RWPE2 (cell line): ENCODE measurements around the gene CD48.

Source experiments
- ATAC-seq: fragments of 200-7000 bp; cut with Tn5 transposase; 3 replicates; pipeline ENCODE4 v1.9.1; 2021; ENCODE audit warnings: low read depth
- DNase-seq: peaks from one replicate; pipeline ENCODE4 v3.0.0-alpha.2; 2020; ENCODE audit warnings: low spot score
- H3K27ac ChIP-seq: fragments of 450-650 bp; 2 replicates; pipeline ENCODE4 v1.5.1; 2017; ENCODE audit warnings: mild to moderate bottlenecking; ENCODE audit not compliant: poor library complexity, severe bottlenecking
- H3K27me3 ChIP-seq: fragments of 250-450 bp; sonication (Bioruptor Pico); 2 replicates; pipeline ENCODE4 v1.5.1; 2021; ENCODE audit warnings: mild to moderate bottlenecking, moderate library complexity; ENCODE audit not compliant: insufficient read depth, poor library complexity, severe bottlenecking
- H3K36me3 ChIP-seq: fragments of 250-450 bp; sonication (Bioruptor Pico); 2 replicates; pipeline ENCODE4 v1.5.1; 2020; ENCODE audit warnings: low read depth, mild to moderate bottlenecking, moderate library complexity
- H3K4me1 ChIP-seq: fragments of 250-450 bp; sonication (Bioruptor Pico); 2 replicates; pipeline ENCODE4 v1.5.1; 2021; ENCODE audit warnings: mild to moderate bottlenecking, moderate library complexity; ENCODE audit not compliant: insufficient read depth, poor library complexity, severe bottlenecking
- H3K4me3 ChIP-seq: fragments of 250-450 bp; sonication (Bioruptor Pico); 2 replicates; pipeline ENCODE4 v1.5.1; 2021; ENCODE audit warnings: mild to moderate bottlenecking, moderate library complexity; ENCODE audit not compliant: severe bottlenecking
- H3K9me3 ChIP-seq: fragments of 250-450 bp; sonication (Bioruptor Pico); 2 replicates; pipeline ENCODE4 v1.5.1; 2021; ENCODE audit warnings: mild to moderate bottlenecking, moderate library complexity; ENCODE audit not compliant: severe bottlenecking
- TF ChIP-seq, protein P1 (sequence below): fragments of 450-650 bp; IDR thresholded peaks from one replicate; pipeline ENCODE4 v1.5.1; 2017; ENCODE audit warnings: mild to moderate bottlenecking, moderate library complexity; ENCODE audit not compliant: poor library complexity, severe bottlenecking

CD48 gene

DNA sequence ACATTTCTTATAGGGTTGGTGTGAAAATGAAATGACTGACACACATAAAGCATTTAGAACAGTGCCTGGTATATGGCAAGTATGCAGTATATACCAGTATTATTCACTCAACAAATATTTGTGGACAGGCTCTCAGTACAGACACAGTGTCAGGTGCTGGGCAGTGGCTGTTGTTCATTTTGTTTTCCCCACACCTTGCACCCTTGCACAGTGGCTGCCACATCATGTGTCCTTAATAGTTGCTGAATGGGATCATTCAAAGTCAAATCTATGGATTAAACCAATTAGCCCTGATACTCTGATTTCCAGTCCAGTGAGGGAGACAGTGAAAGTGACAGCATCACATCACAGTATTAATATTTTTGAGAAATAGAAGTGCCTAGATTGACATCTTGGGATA, 67.2 kb downstream of the CD48 start:
- DNase-seq (no peak), ATAC-seq (no peak)
- no peaks in the 10 kb centered on the region for H3K27me3 ChIP-seq
- no peaks in the 10 kb centered on the region for H3K36me3 ChIP-seq
- no peaks in the 10 kb centered on the region for H3K9me3 ChIP-seq
- no peak overlapping the region for H3K4me3 ChIP-seq
- no peak overlapping the region for H3K27ac ChIP-seq
- no peaks in the 10 kb centered on the region for H3K4me1 ChIP-seq
- TF ChIP-seq, protein P1, sequence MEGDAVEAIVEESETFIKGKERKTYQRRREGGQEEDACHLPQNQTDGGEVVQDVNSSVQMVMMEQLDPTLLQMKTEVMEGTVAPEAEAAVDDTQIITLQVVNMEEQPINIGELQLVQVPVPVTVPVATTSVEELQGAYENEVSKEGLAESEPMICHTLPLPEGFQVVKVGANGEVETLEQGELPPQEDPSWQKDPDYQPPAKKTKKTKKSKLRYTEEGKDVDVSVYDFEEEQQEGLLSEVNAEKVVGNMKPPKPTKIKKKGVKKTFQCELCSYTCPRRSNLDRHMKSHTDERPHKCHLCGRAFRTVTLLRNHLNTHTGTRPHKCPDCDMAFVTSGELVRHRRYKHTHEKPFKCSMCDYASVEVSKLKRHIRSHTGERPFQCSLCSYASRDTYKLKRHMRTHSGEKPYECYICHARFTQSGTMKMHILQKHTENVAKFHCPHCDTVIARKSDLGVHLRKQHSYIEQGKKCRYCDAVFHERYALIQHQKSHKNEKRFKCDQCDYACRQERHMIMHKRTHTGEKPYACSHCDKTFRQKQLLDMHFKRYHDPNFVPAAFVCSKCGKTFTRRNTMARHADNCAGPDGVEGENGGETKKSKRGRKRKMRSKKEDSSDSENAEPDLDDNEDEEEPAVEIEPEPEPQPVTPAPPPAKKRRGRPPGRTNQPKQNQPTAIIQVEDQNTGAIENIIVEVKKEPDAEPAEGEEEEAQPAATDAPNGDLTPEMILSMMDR, result no peak

DNA sequence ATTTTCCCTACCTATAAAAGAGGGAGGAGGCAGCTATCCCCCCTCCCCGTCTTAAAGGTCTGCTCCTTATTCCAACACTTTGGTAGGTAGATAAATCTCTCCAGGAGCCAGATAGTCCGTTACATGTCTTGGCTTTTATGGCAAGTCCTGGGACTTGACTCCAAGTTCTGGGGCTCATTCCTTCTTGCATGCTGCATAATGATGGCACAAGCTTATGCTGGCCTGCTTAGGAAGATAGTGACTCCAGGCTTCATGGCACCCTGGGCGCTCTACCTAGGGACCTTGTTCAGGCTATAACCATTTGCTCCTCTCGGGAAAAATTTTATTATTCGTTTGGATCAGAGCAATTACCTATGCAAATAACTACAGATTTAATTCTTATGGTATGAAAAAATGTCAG, 68.5 kb downstream of the CD48 start:
- no peak overlapping the region for H3K4me3 ChIP-seq
- H3K9me3 ChIP-seq, result no peaks in the 10 kb centered on the region
- no peak overlapping the region for H3K27ac ChIP-seq
- H3K27me3 ChIP-seq, result no peaks in the 10 kb centered on the region
- no peaks in the 10 kb centered on the region for H3K36me3 ChIP-seq
- ATAC-seq (no peak), DNase-seq (no peak)
- TF ChIP-seq, protein P1, result no peak
- H3K4me1 ChIP-seq, result no peaks in the 10 kb centered on the region

DNA sequence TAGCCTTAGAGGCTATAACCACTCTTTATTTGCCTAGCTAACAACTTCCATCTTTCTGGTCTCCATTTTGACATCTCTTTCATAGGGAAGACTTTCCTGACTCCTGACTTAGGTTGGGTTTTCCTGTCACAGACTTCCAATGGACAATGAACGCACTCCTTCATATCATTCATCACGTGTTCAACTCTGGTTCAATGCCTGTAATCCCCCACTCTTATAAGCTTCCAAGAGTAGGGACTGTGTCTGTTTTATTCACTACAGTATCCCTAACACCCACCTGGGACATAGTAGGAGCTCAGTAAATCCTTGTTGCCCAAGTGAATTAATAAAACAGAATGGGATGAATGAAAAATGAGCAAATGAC, 69.4 kb downstream of the CD48 start:
- H3K4me1 ChIP-seq, result no peaks in the 10 kb centered on the region
- no peak overlapping the region for H3K4me3 ChIP-seq
- H3K27me3 ChIP-seq, result no peaks in the 10 kb centered on the region
- no peak overlapping the region for H3K27ac ChIP-seq
- no peaks in the 10 kb centered on the region for H3K9me3 ChIP-seq
- TF ChIP-seq, protein P1, result no peak
- ATAC-seq, result no peak
- H3K36me3 ChIP-seq, result no peaks in the 10 kb centered on the region
- DNase-seq, result no peak

DNA sequence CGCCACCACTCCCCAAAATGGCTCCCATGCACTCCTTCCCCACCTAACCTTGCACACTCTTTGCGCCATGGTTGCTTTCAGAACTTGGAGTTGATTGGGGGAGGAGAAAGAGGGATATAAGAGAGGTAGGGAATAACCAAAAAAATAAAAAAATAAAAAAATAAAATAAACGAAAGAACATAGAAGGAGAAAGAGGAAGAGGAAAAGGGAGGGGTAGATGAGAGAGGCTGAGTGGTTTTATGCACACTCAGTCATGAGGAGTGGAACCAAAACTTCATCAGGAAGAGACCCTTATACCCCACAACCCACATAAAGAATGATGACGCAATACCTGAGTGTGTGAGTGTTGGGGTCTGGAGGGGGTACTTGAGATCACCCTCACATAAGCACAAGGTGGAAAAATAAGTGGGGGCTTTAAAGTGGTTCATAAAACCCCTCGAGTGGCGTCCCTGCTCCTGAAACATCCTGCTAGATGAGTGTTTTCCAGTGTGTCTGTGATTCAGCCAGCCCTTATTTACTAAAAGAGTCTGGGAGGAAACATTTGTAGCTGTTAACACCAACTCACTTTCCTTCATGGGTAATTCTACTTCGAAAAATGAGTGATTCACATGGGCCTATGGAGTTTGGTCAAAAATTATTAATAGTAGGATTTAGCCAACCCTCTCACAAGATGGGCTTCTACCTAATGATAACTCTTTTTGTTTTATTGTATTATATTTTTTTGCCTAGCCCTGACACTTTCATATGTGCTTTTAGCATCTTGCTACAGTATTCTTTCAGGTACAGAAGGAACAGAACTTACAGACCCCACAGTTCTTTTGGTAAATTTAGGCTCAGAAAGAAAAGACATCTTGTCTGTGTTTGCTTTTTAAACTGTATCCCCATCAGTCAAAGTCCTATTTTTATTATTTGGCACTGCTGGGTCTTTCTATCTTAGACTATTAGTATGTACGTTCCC, 70.0 kb downstream of the CD48 start:
- ATAC-seq (no peak), DNase-seq (no peak)
- H3K27ac ChIP-seq, result no peak overlapping the region
- H3K9me3 ChIP-seq, result no peaks in the 10 kb centered on the region
- no peaks in the 10 kb centered on the region for H3K27me3 ChIP-seq
- H3K4me3 ChIP-seq, result no peak overlapping the region
- no peaks in the 10 kb centered on the region for H3K4me1 ChIP-seq
- TF ChIP-seq, protein P1, result no peak
- H3K36me3 ChIP-seq, result no peaks in the 10 kb centered on the region
